Smooth muscle cell (in vitro differentiated cells): ENCODE data around the gene LSP1. TPM values are rescaled to one million over a fixed set of nuclear protein-coding genes. Genes with fewer than 3 reads are reported as not detected.

Experiments used
- DNase-seq: peaks from one replicate; lab custom pipeline; 2025; ENCODE audit not compliant: unreplicated experiment; lab: John Stamatoyannopoulos, UW
- H2AFZ ChIP-seq: fragments of 200-600 bp; sonication (generic); 2 replicates; pipeline ENCODE4 v1.6.0; 2016; ENCODE audit warnings: antibody characterized with exemption, low read depth, mild to moderate bottlenecking
- H3F3A ChIP-seq: fragments of 200-600 bp; sonication (generic); 2 replicates; pipeline ENCODE4 v1.6.0; 2017; ENCODE audit warnings: antibody characterized with exemption, low read depth
- H3K27ac ChIP-seq: fragments of 200-600 bp; sonication (generic); 2 replicates; pipeline ENCODE4 v1.5.1; 2016; ENCODE audit warnings: low read depth, mild to moderate bottlenecking
- H3K27me3 ChIP-seq: fragments of 200-600 bp; sonication (generic); 2 replicates; pipeline ENCODE4 v1.6.1; 2016; ENCODE audit warnings: low read depth, mild to moderate bottlenecking
- H3K36me3 ChIP-seq: fragments of 200-600 bp; sonication (generic); 2 replicates; pipeline ENCODE4 v1.5.1; 2016; ENCODE audit warnings: low read depth
- H3K4me1 ChIP-seq: fragments of 200-600 bp; sonication (generic); 2 replicates; pipeline ENCODE4 v1.5.1; 2016; ENCODE audit warnings: low read depth
- H3K4me2 ChIP-seq: fragments of 200-600 bp; sonication (generic); 2 replicates; pipeline ENCODE4 v1.6.0; 2016; ENCODE audit warnings: mild to moderate bottlenecking
- H3K4me3 ChIP-seq: fragments of 200-600 bp; sonication (generic); 2 replicates; pipeline ENCODE4 v1.5.1; 2016; ENCODE audit warnings: mild to moderate bottlenecking
- H3K79me2 ChIP-seq: fragments of 200-600 bp; sonication (generic); 2 replicates; pipeline ENCODE4 v1.6.0; 2016; ENCODE audit warnings: low read depth, mild to moderate bottlenecking
- H3K9ac ChIP-seq: fragments of 200-600 bp; sonication (generic); 2 replicates; pipeline ENCODE4 v1.6.0; 2016; ENCODE audit warnings: low read depth
- H3K9me3 ChIP-seq: fragments of 200-600 bp; sonication (generic); replicated peaks from 2 replicates; pipeline ENCODE4 v1.5.1; 2016; ENCODE audit warnings: low read depth
- H4K20me1 ChIP-seq: fragments of 200-600 bp; sonication (generic); 2 replicates; pipeline ENCODE4 v1.6.0; 2016; ENCODE audit warnings: low read depth
- WGBS: methylation state at CpG from one replicate; pipeline ENCODE4 v1.1.7; 2016; ENCODE audit warnings: low lambda C conversion rate; 5-methylcytosine and 5-hydroxymethylcytosine counted together
- polyA plus RNA-seq: library from polyadenylated mRNA; unstranded; fragments of >200 nt; fragmentation: Nextera tagmentation; extraction: Ambion mirVana; gene quantifications from 2 replicates; pipeline ENCODE4 v1.2.1, GENCODE V29; 2016
- total RNA-seq: library from RNA; depleted of rRNA; stranded (reverse); fragments of >200 nt; gene quantifications from 2 replicates; pipeline ENCODE4 v1.2.3, GENCODE V29; 2014
- TF ChIP-seq, protein P1 (sequence below): fragments of 200-600 bp; sonication (generic); IDR thresholded peaks from 2 replicates; pipeline ENCODE4 v1.5.1; 2017; ENCODE audit warnings: borderline replicate concordance, mild to moderate bottlenecking, antibody characterized with exemption; ENCODE audit not compliant: insufficient read depth, poor library complexity, severe bottlenecking

Gene LSP1
- total and polyA plus RNA-seq, 2 experiments from 2014 or later: 2.1 to 13.7 TPM

DNA sequence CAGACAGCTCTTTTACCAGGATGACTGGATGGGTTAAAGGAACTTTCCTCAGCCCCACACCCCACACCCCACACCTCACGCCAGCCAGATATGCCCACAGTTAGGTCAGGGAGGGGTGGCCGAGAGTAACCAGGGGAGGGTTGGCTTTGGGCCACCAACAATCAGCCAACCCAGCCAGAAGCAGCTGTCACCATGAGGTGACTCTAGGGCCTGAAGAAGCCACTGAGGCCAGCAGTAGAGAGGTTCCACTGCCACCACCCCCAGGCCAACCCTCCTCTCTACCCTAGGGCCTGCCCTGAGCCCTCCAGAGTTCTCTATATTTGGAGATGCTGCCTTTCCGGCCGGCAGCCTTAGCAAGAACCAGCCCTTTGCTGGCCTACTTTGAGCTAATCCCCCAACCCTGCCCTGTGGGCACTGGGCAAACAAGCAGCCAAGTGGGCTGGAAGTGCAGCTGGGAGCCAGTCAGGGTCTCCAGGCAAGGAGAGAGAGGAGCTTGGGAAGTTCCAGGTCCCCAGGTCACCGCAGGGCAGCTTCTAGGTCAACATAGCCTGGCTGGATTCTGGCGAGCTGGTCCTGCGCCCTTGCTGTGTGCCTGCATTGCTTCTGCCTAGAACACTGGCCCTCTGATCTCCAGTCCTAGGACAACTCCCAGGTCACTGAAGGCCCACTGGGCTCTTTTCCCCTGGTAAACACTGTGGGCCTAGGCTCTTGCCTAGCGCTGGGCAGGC, 30.1 kb upstream of the LSP1 start:
- H3K27me3 ChIP-seq: no peaks in the 10 kb centered on the region
- WGBS: 85% methylated on average over 8 of the region's 8 CpGs

DNA sequence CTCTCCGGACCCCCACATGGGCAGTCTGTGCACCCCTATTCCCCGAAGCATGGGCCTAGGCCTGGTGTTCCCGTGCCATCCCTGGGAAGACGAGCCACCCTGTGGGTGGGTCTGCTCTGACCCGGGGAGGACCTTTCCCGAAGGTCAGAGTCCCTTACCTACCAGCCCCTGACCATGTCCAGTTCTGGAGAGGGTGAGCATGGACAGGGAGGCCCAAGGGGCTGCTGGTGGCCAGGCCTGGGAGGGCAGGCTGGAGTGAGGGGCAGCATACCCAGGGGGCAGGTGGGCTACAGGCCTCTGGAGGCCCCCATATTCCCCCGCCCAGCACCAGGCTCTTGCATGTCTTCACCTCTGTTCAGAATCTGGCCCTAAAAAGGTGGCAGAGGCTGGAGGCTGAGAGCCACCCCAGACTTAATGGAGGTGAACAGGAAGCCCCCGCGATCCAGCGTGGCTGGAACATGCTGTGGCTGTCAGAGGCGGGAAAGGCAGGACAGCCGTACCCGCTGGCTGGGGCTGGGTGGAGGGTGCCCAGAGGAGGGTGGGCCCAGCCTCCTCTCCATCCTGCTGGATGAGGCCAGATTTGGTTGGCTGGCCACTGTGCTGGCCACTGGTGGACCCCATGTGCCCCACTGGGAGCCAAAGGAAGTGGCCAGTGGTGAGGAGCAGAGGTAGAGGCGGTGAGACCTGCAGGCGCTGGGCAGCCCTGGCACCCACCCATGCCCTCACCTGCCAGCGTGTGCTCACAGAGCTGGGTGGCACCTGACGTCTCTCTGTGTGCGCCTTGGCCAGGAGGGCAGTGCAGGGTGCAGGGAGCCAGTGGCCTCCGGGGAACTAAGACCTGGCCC, 29.3 kb upstream of the LSP1 start:
- Histone ChIP-seq H3K9me3 (no peaks in the 10 kb centered on the region), H3F3A (peaks cover 20% of the 10 kb centered on the region), H3K36me3 (no peaks in the 10 kb centered on the region), H2AFZ (no peak overlapping the region), H3K4me3 (no peak overlapping the region), H3K79me2 (no peaks in the 10 kb centered on the region), H3K4me2 (no peak overlapping the region), H3K4me1 (no peaks in the 10 kb centered on the region), H4K20me1 (no peaks in the 10 kb centered on the region), H3K9ac (no peak overlapping the region), H3K27me3 (no peaks in the 10 kb centered on the region), H3K27ac (no peak overlapping the region)
- WGBS: 95% methylated on average over 19 of the region's 19 CpGs
- TF ChIP-seq, protein P1, sequence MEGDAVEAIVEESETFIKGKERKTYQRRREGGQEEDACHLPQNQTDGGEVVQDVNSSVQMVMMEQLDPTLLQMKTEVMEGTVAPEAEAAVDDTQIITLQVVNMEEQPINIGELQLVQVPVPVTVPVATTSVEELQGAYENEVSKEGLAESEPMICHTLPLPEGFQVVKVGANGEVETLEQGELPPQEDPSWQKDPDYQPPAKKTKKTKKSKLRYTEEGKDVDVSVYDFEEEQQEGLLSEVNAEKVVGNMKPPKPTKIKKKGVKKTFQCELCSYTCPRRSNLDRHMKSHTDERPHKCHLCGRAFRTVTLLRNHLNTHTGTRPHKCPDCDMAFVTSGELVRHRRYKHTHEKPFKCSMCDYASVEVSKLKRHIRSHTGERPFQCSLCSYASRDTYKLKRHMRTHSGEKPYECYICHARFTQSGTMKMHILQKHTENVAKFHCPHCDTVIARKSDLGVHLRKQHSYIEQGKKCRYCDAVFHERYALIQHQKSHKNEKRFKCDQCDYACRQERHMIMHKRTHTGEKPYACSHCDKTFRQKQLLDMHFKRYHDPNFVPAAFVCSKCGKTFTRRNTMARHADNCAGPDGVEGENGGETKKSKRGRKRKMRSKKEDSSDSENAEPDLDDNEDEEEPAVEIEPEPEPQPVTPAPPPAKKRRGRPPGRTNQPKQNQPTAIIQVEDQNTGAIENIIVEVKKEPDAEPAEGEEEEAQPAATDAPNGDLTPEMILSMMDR: no peak
- DNase-seq: no peak

More for the DNA sequence above, 30.1 kb upstream of the LSP1 start:
- Histone ChIP-seq H3K9ac (no peak overlapping the region), H2AFZ (no peak overlapping the region), H3K4me3 (no peak overlapping the region), H3K4me2 (no peak overlapping the region), H3F3A (peaks cover 22% of the 10 kb centered on the region), H3K9me3 (no peaks in the 10 kb centered on the region), H3K4me1 (no peaks in the 10 kb centered on the region), H3K27ac (no peak overlapping the region), H3K36me3 (no peaks in the 10 kb centered on the region), H3K79me2 (no peaks in the 10 kb centered on the region), H4K20me1 (no peaks in the 10 kb centered on the region)
- TF ChIP-seq, protein P1: no peak
- DNase-seq: no peak

DNA sequence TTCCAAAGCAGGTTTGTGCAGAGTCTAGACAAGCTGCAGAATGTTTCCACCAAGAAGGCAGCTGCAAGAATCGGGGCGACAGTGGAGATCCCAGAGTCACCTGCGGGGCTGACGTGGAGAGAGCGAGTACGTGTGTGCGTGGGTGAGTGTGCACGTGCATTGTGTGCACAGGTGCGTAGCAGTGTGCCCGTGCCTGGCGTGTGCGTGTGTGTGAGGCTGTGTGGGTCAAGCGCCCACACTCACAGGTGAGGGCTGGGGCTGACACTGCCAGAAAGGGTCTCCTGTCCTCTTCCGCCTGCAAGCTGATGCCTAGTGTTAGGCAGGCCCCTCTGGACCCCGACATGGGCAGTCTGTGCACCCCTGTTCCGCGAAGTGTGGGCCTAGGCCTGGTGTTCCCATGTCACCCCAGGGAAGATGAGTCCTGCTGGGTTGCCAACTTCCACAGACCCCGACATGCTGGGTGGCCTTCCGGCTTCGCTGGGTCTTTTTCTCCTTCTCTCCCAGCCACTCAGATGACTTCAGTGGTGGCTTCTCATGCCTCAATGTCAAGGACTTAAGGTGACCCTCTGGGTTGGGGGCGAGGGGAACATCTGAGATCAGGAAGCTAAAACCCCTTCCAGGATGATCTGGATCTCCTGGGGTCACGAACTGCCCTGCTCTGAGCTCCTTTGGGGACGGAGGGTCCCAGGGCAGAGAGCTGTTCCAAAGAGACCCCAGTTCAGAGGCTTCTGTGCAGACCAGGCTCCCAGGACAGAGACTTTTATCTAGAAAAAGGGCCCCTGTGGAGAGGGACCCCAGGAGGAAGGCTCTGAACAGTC, 28.5 kb upstream of the LSP1 start:
- DNase-seq: no peak
- no peak overlapping the region for H3K4me3 ChIP-seq
- WGBS: 95% methylated on average over 22 of the region's 23 CpGs
- TF ChIP-seq, protein P1: no peak
- no peaks in the 10 kb centered on the region for H3K36me3 ChIP-seq
- no peak overlapping the region for H3K27ac ChIP-seq
- H3K9me3 ChIP-seq: no peaks in the 10 kb centered on the region
- no peak overlapping the region for H3K4me2 ChIP-seq
- no peaks in the 10 kb centered on the region for H3K4me1 ChIP-seq
- H3F3A ChIP-seq: peaks cover 12% of the 10 kb centered on the region
- H4K20me1 ChIP-seq: no peaks in the 10 kb centered on the region
- no peak overlapping the region for H2AFZ ChIP-seq
- no peaks in the 10 kb centered on the region for H3K79me2 ChIP-seq
- H3K9ac ChIP-seq: no peak overlapping the region
- no peaks in the 10 kb centered on the region for H3K27me3 ChIP-seq
